Astrocyte of the spinal cord (primary cell): ENCODE measurements around the gene AUTS2.

Experiments
- DNase-seq: peaks from one replicate; pipeline ENCODE4 v3.0.0; 2011; ENCODE audit warnings: low read depth, low spot score
- H3K4me3 ChIP-seq: 2 replicates; pipeline ENCODE4 v1.5.1; 2011; ENCODE audit warnings: low read depth, mild to moderate bottlenecking, low read length, moderate library complexity
- in situ Hi-C: cut with HindIII; loops from 2 replicates; pipeline ENCODE4 v1.10.0; 2017; ENCODE audit warnings: low sequenced_read_pairs
- TF ChIP-seq, protein P1 (sequence below): IDR thresholded peaks from 2 replicates; pipeline ENCODE4 v1.5.1; 2012; ENCODE audit warnings: low read depth, mild to moderate bottlenecking, low read length, inconsistent platforms

The AUTS2 gene

DNA sequence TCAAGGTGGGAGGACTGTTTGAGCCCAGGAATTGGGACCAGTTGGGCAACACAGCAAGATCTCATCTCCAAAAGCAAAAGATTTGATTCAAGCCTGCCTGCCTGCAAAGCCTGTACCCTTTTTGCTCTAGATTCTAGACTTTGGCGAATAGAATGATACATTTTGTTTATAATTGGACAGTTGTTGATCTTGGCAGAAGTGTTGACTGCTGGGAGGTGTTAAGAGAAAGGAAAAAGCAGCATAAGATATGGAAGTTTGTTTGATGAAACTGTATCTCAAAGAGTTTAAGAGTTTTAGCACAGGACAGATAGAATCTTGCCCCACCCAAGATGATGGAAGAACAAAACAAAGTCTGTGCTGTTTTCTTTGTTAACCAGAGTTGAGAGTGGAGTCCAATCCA, 224.1 kb downstream of the AUTS2 start:
- TF ChIP-seq, protein P1, sequence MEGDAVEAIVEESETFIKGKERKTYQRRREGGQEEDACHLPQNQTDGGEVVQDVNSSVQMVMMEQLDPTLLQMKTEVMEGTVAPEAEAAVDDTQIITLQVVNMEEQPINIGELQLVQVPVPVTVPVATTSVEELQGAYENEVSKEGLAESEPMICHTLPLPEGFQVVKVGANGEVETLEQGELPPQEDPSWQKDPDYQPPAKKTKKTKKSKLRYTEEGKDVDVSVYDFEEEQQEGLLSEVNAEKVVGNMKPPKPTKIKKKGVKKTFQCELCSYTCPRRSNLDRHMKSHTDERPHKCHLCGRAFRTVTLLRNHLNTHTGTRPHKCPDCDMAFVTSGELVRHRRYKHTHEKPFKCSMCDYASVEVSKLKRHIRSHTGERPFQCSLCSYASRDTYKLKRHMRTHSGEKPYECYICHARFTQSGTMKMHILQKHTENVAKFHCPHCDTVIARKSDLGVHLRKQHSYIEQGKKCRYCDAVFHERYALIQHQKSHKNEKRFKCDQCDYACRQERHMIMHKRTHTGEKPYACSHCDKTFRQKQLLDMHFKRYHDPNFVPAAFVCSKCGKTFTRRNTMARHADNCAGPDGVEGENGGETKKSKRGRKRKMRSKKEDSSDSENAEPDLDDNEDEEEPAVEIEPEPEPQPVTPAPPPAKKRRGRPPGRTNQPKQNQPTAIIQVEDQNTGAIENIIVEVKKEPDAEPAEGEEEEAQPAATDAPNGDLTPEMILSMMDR = no peak
- in situ Hi-C loops = no loop called here
- no peak overlapping the region for H3K4me3 ChIP-seq
- DNase-seq = no peak

- DNase-seq = no peak
- in situ Hi-C loops = no loop called here
- TF ChIP-seq, protein P1 = no peak
- no peak overlapping the region for H3K4me3 ChIP-seq
Measured at GRCh38 chr7:69823151-69823744, 225.0 kb downstream of the AUTS2 start.

DNA sequence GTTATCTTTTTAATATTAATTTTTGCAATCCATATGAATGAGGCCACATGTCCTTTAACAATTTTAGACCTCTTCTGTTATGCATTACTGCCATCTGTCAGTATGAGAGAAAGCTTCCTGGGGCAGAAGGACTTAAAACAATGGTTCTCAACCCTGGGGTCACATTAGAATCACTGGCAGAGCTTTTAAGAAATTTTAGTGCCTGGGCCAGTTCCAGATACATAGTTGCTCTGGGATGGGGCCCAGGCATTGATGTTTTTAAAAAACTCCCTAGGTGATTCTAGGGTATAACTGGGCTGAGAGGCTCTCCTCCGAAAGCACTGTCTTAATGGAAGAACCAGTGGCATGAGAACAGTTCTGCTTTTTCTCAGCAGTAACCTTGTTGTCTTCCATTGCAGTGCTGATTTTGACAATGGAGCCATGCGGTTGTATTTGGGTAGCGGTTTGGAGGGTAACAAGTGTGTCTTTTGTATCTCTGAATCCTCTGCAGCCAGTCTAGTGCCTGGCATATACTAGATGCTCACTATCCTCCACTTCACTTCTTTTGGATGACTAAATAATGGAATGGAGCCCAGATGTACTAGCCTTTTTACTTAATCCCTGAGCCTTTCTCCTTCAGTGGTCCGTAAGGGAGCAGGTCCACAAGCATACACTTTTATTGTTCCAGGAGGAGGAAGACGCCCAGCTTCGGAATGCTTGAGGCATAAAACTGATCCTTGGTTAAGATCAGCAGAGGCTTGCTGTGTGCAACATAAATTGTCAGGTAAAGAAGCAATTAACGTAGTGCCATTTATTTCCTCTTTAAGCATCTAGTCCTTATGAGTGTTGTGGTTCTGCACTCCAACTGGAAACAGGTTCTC, 227.1 kb downstream of the AUTS2 start:
- in situ Hi-C loops = no loop called here
- no peak for DNase-seq
- TF ChIP-seq, protein P1 = no peak
- no peak overlapping the region for H3K4me3 ChIP-seq

GRCh38 chr7:69826283-69826682, 228.0 kb downstream of the AUTS2 start:
- DNase-seq = no peak
- in situ Hi-C loops = no loop called here
- H3K4me3 ChIP-seq = no peak overlapping the region
- TF ChIP-seq, protein P1 = no peak

GRCh38 chr7:69827140-69827539, 228.9 kb downstream of the AUTS2 start:
- H3K4me3 ChIP-seq = no peak overlapping the region
- no peak for DNase-seq
- in situ Hi-C loops = no loop called here
- TF ChIP-seq, protein P1 = no peak

- in situ Hi-C loops = no loop called here
- no peak overlapping the region for H3K4me3 ChIP-seq
- DNase-seq = no peak
- TF ChIP-seq, protein P1 = no peak
Measured at GRCh38 chr7:69827558-69827957, 229.3 kb downstream of the AUTS2 start.
